Right atrium auricular region (tissue), 2 donors: ENCODE data around the gene NPHP3. TPM values are rescaled to one million over a fixed set of nuclear protein-coding genes. Genes with fewer than 3 reads are reported as not detected.
"Not testable (repeated sequence)": the region's sequence is repeated elsewhere in the genome, so short reads cannot be mapped to it uniquely, and the experiment has no call there.

ENCODE experiments used
- DNase-seq: peaks from one replicate; pipeline ENCODE4 v3.0.0-alpha.2; 2019; ENCODE audit warnings: low spot score
- H3K27ac ChIP-seq, 2 donors: fragments of 200-600 bp; sonication (generic); 1 replicate in 1 of 2; 2 replicates in 1 of 2; pipeline ENCODE4 v1.5.1; 2016 to 2019
- H3K27me3 ChIP-seq, 2 donors: fragments of 200-600 bp; sonication (generic); one replicate each; pipeline versions ENCODE4 v1.5.1 to v1.6.0; 2017 to 2019
- H3K36me3 ChIP-seq: fragments of 200-600 bp; sonication (generic); one replicate; pipeline ENCODE4 v1.5.1; 2016
- H3K4me1 ChIP-seq, 2 donors: fragments of 200-600 bp; sonication (generic); one replicate each; pipeline versions ENCODE4 v1.5.1 to v1.6.0; 2017 to 2019
- H3K4me3 ChIP-seq, 2 donors: fragments of 200-600 bp; sonication (generic); 1 replicate in 1 of 2; 2 replicates in 1 of 2; pipeline ENCODE4 v1.5.1; 2017 to 2019; ENCODE audit warnings: mild to moderate bottlenecking in 1 of 2, moderate library complexity in 1 of 2
- H3K9me3 ChIP-seq, 2 donors: fragments of 200-600 bp; sonication (generic); one replicate each; pipeline ENCODE4 v1.5.1; 2019
- total RNA-seq, 2 donors: library from RNA; depleted of rRNA; stranded (reverse); fragments of >200 nt; gene quantifications; one replicate each; pipeline ENCODE4 v1.1.0, GENCODE V29; 2016
- TF ChIP-seq, protein P1 (sequence below), 2 donors: fragments of 200-600 bp; sonication (generic); IDR thresholded peaks; one replicate each; pipeline ENCODE4 v1.5.1; 2019; ENCODE audit warnings: antibody characterized with exemption in 2 of 2

Gene NPHP3
- total RNA-seq, 2 donors from 2014 or later = 12.2 to 15.3 TPM

- Histone ChIP-seq H3K36me3 (no peaks in the 10 kb centered on the region), H3K4me1 (no peaks in the 10 kb centered on the region), H3K27ac (no peak overlapping the region), H3K27me3 (no peaks in the 10 kb centered on the region), H3K9me3 (no peaks in the 10 kb centered on the region), H3K4me3 (no peak overlapping the region)
- TF ChIP-seq, protein P1, sequence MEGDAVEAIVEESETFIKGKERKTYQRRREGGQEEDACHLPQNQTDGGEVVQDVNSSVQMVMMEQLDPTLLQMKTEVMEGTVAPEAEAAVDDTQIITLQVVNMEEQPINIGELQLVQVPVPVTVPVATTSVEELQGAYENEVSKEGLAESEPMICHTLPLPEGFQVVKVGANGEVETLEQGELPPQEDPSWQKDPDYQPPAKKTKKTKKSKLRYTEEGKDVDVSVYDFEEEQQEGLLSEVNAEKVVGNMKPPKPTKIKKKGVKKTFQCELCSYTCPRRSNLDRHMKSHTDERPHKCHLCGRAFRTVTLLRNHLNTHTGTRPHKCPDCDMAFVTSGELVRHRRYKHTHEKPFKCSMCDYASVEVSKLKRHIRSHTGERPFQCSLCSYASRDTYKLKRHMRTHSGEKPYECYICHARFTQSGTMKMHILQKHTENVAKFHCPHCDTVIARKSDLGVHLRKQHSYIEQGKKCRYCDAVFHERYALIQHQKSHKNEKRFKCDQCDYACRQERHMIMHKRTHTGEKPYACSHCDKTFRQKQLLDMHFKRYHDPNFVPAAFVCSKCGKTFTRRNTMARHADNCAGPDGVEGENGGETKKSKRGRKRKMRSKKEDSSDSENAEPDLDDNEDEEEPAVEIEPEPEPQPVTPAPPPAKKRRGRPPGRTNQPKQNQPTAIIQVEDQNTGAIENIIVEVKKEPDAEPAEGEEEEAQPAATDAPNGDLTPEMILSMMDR (IDR thresholded peaks at IDR 0.05) = no peak
- no peak for DNase-seq
Measured at GRCh38 chr3:132749786-132750185, 27.6 kb upstream of the NPHP3 start.

DNA sequence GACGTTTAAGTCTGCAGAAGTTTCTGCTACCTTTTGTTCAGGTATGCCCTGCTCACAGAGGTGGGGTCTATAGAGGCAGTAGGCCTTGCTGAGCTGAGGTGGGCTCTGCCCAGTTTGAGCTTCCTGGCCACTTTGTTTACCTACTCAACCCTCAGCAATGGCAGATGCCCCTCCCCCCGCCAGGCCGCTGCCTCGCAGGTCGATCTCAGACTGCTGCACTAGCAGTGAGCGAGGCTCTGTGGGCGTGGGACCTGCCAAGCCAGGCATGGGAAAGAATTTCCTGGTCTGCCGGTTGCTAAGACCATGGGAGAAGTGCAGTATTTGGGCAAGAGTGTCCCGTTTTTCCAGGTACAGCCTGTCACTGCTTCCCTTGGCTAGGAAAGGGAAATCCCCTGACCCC lies 24.5 kb upstream of the NPHP3 start:
- DNase-seq, H3K4me3 ChIP-seq, H3K4me1 ChIP-seq, H3K9me3 ChIP-seq, H3K27ac ChIP-seq, H3K27me3 ChIP-seq, H3K36me3 ChIP-seq: not testable (repeated sequence)

- TF ChIP-seq, protein P1 (IDR thresholded peaks at IDR 0.05) = no peak
- no peak for DNase-seq
- H3K27me3 ChIP-seq = no peaks in the 10 kb centered on the region
- H3K4me1 ChIP-seq = no peaks in the 10 kb centered on the region
- H3K4me3 ChIP-seq = no peak overlapping the region
- H3K36me3 ChIP-seq = no peaks in the 10 kb centered on the region
- H3K27ac ChIP-seq = no peak overlapping the region
- H3K9me3 ChIP-seq = no peaks in the 10 kb centered on the region
Measured at GRCh38 chr3:132738314-132738713, 16.1 kb upstream of the NPHP3 start.

DNA sequence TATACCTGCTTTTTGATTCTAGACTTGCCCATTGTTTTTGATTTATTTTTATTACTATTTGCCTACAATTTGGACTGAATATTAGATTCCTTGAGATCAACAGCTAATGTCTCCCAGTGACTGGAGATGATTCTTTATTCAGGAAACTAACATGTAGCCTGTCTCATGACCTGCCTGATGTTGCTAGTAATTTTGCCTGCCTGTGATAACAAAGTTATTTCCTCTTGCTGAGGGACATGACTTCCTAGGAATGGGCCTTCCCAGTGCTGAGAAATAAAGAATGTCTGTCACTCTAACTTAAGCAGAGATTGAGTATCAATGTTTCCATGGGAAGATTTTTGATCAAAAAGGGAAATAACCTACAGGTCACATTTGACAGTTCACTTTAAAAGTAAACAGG lies 13.4 kb upstream of the NPHP3 start:
- TF ChIP-seq, protein P1 (IDR thresholded peaks at IDR 0.05) = no peak
- H3K4me1 ChIP-seq = no peaks in the 10 kb centered on the region
- H3K4me3 ChIP-seq = no peak overlapping the region
- H3K36me3 ChIP-seq = no peaks in the 10 kb centered on the region
- no peaks in the 10 kb centered on the region for H3K9me3 ChIP-seq
- H3K27me3 ChIP-seq = no peaks in the 10 kb centered on the region
- DNase-seq = no peak
- no peak overlapping the region for H3K27ac ChIP-seq

- Histone ChIP-seq H3K36me3 (no peaks in the 10 kb centered on the region), H3K4me1 (peaks cover 0 to 5% of the 10 kb centered on the region in 2 donors), H3K4me3 (no peak overlapping the region), H3K27ac (no peak overlapping the region), H3K27me3 (no peaks in the 10 kb centered on the region), H3K9me3 (no peaks in the 10 kb centered on the region)
- no peak for DNase-seq
- TF ChIP-seq, protein P1 (IDR thresholded peaks at IDR 0.05) = peak in 1 of 2 donors; percentile 64
Measured at GRCh38 chr3:132730891-132731580, 8.8 kb upstream of the NPHP3 start.

GRCh38 chr3:132726341-132726823 lies 4.2 kb upstream of the NPHP3 start:
- peaks cover 0 to 15% of the 10 kb centered on the region in 2 donors for H3K4me1 ChIP-seq
- H3K27ac ChIP-seq = no peak overlapping the region
- H3K9me3 ChIP-seq = no peaks in the 10 kb centered on the region
- DNase-seq = no peak
- no peaks in the 10 kb centered on the region for H3K27me3 ChIP-seq
- no peak overlapping the region for H3K4me3 ChIP-seq
- TF ChIP-seq, protein P1 (IDR thresholded peaks at IDR 0.05) = peak; percentile 77 to 89
- H3K36me3 ChIP-seq = no peaks in the 10 kb centered on the region
